Astrocyte (in vitro differentiated cells and primary cell): ENCODE results near the gene MRPS6.

Experiments used
- CTCF ChIP-seq: IDR thresholded peaks from 2 replicates; pipeline ENCODE4 v1.5.1; 2011; ENCODE audit warnings: low read depth, mild to moderate bottlenecking, inconsistent platforms, low read length, moderate library complexity; ENCODE audit not compliant: insufficient read depth
- EZH2 ChIP-seq: IDR thresholded peaks from 2 replicates; pipeline ENCODE4 v1.6.1; 2012; ENCODE audit warnings: mild to moderate bottlenecking, low read length, inconsistent platforms; ENCODE audit not compliant: insufficient read depth

- TF ChIP-seq EZH2 = no peak
- TF ChIP-seq CTCF = no peak
These were observed 75.0 kb downstream of the MRPS6 start for GRCh38 chr21:34148419-34148804.
